ENCODE results near the gene CDH13.

DNA sequence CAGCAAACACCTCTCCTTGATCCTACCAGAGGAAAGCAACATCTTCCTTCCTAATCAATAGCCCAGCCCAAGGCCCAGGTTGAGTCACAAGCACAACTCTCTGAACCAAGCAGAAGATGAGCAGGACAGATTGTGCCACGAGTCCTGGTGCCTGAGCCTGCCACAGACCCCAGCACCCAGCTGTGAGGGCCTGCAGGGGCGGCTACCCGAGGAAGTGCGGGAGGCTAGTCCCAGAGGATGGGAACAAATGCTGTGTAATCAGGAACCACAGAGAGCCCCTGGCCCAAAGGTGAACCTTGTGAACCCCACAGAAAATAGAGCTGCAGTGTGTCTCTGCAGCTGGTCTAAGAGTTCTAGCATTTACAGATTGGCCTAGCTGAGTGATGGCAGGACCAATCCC is 1054.2 kb downstream of the CDH13 start:
- TF ChIP-seq GATA3 (IDR thresholded peaks at IDR 0.05; ENCODE audit: low read depth, low read length) = no peak
- TF ChIP-seq GATA2 (IDR thresholded peaks at IDR 0.05; ENCODE audit: low read depth, low read length) = no peak

All from SH-SY5Y (cell line).